ENCODE results near the gene MEIOC.
"Not testable (repeated sequence)": the region's sequence is repeated elsewhere in the genome, so short reads cannot be mapped to it uniquely, and the experiment has no call there.

Gene MEIOC

GRCh38 chr17:44655983-44656710 lies at the start of gene MEIOC:
TSS of gene MEIOC (plus strand) at chr17:44656468. CDS start at chr17:44656614, 146 bp downstream.
- peak; percentile 2 for DNase-seq

GRCh38 chr17:44606658-44607057 lies 49.6 kb upstream of the MEIOC start:
- DNase-seq: no peak

- no peak for DNase-seq
Observed at GRCh38 chr17:44607836-44608690, 48.2 kb upstream of the MEIOC start.

GRCh38 chr17:44608727-44609435 lies 47.4 kb upstream of the MEIOC start:
- DNase-seq: no peak

GRCh38 chr17:44610331-44610730 lies 45.9 kb upstream of the MEIOC start:
- DNase-seq: no peak

GRCh38 chr17:44610871-44611270 lies 45.4 kb upstream of the MEIOC start:
- DNase-seq: no peak

GRCh38 chr17:44614862-44615261 lies 41.4 kb upstream of the MEIOC start:
- no peak for DNase-seq

GRCh38 chr17:44618652-44619051 lies 37.6 kb upstream of the MEIOC start:
- DNase-seq: not testable (repeated sequence)

GRCh38 chr17:44623070-44623725 lies 33.1 kb upstream of the MEIOC start:
- no peak for DNase-seq

- DNase-seq: no peak
Observed at GRCh38 chr17:44627513-44628242, 28.6 kb upstream of the MEIOC start.

GRCh38 chr17:44628243-44629188 lies 27.8 kb upstream of the MEIOC start:
- peak; percentile 0 for DNase-seq

GRCh38 chr17:44629314-44629713 lies 27.0 kb upstream of the MEIOC start:
- no peak for DNase-seq

GRCh38 chr17:44630703-44631102 lies 25.6 kb upstream of the MEIOC start:
- no peak for DNase-seq

GRCh38 chr17:44633998-44634397 lies 22.3 kb upstream of the MEIOC start:
- no peak for DNase-seq

GRCh38 chr17:44634401-44634800 lies 21.9 kb upstream of the MEIOC start:
- DNase-seq: not testable (repeated sequence)

GRCh38 chr17:44636562-44636961 lies 19.7 kb upstream of the MEIOC start:
- no peak for DNase-seq

GRCh38 chr17:44637066-44637465 lies 19.2 kb upstream of the MEIOC start:
- DNase-seq: no peak

GRCh38 chr17:44642834-44643233 lies 13.4 kb upstream of the MEIOC start:
- no peak for DNase-seq

GRCh38 chr17:44645341-44645740 lies 10.9 kb upstream of the MEIOC start:
- no peak for DNase-seq

- no peak for DNase-seq
Observed at GRCh38 chr17:44646280-44646679, 10.0 kb upstream of the MEIOC start.

GRCh38 chr17:44647736-44648135 lies 8.5 kb upstream of the MEIOC start:
- DNase-seq: no peak

Measured in CD4-positive, alpha-beta T cell treated with Interleukin-4 for 4 hours (primary cell).